Stimulated activated CD4-positive, alpha-beta T cell treated with anti-CD3 and anti-CD28 coated beads, Interleukin-12 subunit alpha, Interleukin-12 subunit beta, amount 100 ng/mL, for 48 hours (primary cell): Measurements from ENCODE around the gene RASGRP1.

Source experiments
- DNase-seq, 3 donors: peaks; one replicate each; pipeline ENCODE4 v3.0.0-alpha.2; 2020; ENCODE audit warnings: low read depth in 2 of 3, low spot score in 1 of 3

The RASGRP1 gene

DNA sequence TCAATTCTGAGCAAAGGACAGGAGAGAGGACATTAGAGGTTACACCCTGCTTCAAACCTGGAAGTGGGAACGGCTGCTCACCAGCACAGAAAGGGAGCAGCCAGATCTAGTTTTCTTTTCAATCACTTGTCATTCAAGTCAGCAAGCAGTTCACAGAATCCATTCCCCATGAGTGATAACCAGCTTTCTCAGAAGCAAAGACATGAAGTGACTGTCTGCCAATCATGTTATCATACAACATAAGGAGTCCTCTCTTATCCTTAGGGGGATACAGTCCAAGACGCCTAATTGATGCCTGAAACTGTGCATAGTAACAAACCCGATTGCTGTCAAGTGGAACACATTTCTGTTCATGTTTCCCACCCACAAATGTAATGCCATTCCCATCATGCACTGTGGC lies 56.0 kb downstream of the RASGRP1 start:
- DNase-seq: no peak

DNA sequence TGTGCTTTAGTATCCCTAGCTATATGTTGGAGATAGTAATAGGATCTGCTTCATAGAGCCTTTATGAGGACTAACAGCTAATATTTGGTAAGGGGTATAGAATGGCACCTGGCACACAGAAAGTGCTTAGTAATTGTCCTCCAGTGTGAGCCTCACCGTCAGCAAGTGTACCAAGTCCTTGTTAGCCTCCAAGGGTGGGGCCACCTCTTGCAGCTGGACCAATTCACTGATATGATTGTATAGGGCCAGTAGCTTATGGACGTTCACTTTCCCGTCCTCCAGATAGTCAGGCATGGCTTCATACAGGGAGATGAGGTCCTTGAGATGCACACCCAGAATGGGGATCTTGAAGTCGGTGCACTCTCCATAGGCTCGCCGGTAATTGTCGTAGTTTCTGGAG lies 57.0 kb downstream of the RASGRP1 start:
- no peak for DNase-seq

DNA sequence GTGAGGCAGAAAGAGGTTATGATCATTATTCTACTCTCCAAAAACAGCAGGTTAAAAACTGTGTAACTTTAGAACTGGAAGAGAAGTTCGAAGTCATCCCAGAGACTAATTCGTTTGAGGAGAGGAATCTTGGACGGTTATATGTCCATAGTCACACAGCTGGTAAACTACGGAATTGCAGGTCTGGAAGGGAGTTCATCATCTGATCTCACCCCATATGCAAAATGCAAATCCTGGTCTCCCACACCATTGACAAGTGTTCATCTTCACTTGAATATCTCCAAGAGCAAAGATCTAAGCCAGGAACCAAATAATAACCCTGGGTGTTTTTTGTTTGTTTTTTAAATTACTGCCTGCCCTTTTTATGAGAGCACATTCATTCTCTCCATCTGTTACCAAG lies 57.6 kb downstream of the RASGRP1 start:
- no peak for DNase-seq

DNA sequence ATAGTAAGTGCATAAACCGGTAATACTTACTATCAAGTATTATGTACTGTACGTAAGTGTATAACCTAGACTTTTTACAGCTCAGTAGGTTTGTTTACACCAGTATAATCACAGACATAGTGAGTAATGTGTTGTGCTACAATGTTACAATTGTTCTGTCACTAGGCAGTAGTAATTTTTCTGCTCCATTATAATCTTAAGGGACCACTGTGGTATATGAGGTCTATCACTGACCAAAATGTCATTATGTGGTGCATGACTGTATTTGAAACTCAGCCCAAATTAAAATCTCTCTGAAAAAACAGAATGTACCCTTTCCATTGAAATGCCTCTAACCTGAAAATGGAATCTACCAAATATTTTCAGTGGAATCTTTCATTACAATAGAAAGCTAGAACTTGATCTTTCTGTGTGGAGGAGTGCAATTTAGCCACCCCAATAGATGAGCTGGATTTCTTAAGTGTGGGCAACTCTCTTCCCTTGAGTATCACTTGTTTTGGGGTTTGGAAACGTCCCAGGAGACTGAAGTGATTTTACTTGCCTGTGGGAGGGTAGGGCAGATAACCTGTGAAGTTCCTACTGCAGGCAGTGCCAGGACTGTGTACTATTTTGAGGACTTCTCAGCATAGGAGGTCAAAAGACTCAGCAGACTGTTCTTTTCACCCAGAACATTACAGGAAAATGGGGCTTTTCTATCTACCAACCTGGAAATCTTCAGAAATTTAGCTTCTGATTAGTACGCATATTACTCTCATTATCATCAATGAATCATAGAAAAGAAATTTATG lies 59.7 kb downstream of the RASGRP1 start:
- no peak for DNase-seq

DNA sequence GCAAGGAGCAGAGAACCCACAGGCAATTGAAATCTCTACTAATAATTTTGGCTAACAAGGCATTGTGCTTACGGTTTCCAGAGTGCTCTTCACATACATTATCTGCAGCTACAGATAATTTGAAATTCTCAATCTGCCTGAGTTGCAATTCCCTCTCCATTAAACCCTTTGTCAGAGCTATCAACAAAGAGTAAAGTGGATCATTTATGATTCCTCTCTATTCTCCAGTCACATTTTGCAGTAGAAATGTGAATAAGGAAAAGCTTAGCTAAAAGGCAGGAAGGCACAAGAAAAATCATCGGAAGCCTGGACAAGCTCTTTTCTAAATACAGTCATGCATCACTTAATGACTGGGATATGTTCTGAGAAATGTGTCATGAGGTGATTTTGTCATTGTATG lies 61.1 kb downstream of the RASGRP1 start:
- DNase-seq: no peak

DNA sequence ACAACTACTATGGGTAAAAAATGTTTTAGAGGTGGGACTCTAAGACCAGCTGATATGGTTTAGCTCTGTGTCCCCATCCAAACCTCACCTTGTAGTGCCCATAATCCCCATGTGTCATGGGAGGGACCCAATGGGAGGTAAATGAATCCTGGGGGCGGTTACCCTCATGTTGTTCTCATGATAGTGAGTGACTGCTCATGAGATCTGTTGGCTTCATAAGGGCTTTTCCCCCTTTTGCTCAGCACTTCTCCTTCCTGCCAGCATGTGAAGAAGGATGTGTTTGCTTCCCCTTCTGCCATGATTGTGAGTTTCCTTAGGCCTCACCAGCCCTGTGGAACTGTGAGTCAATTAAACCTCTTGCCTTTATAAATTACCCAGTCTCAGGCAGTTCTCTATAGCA lies 65.0 kb downstream of the RASGRP1 start:
- no peak for DNase-seq

DNA sequence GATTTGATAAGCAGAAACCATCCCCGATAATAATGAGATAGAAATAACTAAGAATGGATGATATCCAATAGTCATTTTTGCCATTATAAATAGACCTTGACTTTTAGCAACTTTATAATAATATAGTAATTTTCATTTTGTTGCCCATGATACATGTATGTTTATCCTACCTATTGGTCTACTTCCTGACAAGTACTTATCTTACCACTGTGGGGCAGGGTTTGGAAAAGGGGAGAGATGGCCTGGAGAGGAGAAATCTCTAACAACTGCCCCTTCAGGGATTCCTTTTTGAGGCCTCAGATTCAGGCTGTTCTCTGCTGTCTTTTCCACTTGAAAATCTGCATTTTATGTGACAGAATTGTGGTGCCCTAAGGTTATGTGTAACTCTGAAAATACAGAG lies 68.5 kb downstream of the RASGRP1 start:
- DNase-seq: no peak

DNA sequence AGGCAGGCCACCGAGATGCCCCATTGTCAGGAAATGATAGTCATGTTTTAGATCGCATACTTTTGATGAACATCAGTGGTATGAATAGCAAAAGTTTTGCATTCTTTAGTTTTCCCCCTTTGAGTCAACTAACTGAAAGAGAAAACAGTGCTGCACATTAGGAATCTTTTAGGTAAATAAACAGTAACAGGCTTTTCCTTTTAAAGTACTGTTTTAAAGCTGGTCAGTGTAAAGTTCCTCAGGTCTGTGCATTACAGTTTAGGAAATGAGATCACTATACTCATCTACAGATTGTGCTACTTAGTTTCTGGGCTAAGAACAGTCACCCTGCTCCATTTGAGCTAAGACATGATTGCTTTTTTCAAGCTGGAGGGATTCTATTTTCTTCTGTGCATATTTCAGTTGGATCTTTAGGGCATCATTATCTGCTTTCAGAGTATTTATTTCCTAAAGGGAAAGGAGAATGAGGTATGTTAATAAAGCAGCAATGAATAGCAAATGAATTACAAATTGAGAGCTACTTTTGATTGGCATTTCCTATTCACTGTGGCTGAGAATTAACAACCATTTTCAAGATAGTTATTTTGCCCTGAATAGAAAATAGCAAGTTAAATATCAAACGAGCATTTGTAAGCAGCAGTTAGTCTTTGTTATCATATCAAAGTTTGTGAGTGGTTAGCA lies 74.2 kb downstream of the RASGRP1 start:
- DNase-seq: no peak

DNA sequence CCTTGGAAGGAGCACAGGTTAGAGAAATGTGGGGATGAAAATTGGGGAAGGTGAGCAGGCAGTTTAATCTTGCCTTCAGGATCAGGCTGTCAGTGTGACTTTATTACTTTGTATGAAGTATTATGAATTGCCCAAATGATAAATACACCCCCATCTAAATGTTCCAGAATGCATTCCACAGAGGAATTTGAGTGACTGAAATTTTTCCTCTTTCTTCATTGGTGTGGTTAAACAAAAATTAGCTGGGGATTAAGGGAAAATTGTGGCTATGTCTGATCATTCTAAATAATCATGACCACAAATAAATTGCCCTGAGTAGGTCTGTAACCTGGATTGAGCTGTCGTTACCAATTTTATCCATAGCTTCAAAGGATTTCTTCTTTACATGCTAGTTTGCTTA lies 77.2 kb downstream of the RASGRP1 start:
- DNase-seq: no peak

DNA sequence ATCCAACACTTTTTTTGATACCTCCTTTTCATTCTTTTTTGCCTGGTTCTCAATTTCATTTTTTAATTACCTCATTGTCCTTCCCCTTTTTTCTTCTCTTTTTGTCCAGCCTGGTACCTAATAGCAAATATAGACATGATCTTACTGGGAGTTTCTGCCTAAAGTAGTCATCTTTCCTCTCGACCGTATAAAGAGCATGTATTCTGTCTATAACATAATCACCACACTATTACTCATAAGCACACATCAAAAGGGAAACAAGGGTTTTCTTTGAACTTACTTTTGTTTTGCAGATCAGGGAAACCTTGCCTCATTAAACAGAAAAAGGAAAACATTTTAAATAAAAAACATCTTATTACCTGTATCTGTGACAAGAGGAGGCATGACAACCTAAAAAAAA lies 77.7 kb downstream of the RASGRP1 start:
- DNase-seq: no peak

DNA sequence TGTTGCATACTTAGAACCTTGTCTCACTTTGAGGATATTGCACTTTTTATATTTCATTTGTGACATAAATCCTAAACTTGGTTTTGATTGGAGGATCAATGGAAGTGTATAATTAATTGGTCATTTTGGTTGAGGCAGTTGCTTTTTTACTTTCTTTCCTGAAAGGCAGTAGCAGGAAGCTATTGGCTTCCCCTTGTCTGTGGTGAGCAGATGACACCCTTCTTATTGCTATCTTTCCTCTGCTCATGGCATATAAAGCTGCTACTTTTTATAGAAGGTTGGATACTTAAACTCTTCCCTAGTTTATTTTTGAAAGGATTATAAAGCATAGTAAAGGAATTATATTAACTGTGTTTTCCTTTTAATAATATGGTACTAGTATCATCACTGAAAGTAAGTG lies 82.0 kb downstream of the RASGRP1 start:
- no peak for DNase-seq

DNA sequence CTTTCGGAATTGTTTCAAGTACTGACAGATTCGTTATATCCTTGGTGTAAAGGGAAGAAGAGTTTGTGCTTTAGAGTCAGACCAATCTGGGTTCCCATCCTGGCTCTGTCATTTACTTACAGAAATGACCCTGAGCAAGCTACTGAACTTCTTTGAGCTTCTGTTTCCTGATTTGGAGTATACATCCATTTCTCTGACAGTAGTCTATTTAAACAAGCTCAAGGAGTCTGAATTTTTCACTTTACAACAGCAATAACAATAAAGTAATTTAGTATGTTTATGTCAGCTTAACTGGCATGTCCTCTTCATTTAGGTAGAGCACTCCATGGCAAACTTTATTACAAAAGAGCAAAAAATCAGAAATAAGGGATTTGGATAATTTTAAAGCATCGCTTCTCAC lies 82.9 kb downstream of the RASGRP1 start:
- DNase-seq: no peak

DNA sequence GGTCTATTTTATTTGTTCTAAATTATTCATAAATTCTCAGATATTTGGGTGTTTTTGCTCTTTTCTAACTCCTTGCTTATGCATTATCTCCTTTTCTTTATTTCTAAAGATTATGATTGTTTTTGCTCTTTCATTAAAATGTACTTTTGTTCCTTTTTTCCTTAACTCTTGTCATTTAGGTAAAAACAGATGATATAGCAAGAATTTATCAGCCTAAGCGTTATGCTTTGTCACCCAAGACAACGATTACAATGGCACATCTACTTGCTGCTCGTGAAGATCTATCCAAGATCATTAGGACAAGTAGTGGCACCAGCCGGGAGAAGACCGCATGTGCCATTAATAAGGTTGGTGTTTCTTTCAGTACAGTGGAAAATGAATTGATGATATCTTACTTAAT lies 83.5 kb downstream of the RASGRP1 start:
- DNase-seq: no peak

DNA sequence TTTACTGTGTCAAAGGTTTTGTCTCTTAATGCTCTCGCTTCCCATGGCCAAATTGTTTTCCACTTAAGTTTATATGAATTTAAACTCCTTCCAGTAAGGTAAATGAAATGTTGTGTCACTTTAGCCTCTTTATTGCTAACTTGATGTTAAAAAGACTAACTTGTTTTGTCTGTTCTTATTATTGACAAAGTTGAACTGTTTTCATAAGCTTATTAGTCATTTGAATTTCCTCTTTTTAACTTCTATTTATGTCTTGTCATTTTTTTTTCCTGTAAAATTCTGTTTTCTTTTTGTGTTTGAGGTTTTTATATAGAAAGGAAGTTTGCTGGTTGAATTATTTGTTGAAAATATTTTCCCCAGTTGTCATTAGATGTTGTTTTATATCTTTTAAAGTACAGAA lies 84.9 kb downstream of the RASGRP1 start:
- DNase-seq: no peak

DNA sequence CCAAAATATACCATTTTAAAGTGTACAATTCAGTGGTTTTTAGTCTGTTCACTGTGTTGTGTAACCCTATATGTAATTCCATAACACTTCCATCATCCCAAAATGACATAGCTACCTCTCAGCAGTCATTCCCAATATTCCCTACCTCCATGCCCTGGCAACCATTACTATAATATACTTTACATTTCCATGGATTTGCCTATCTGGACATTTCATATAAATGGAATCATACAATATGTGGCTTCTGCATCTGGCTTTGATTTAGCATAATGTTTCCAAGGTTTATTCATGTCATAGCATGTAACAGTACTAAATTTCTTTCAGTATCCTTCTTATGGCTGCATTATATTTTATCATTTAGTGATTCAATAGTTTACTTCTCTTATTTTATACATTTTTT lies 85.3 kb downstream of the RASGRP1 start:
- DNase-seq: no peak

DNA sequence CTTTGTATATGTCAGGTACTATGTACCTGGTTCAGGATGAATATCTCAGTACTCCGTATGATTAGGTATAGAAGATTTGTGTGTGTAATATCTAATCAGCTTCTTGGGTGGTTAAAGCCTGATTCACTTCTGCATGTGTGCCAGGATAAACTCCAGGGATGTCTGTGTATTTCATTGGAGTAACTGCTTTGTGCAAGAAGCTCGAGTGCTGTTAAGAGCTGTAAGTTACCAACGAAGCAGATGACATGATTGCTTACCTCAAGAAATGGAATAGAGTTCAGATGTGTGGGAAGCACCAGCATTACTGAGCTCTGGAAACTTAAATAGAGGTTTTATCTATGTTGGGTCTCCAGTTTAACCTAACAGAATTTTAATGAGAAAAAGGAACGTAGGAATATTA lies 87.0 kb downstream of the RASGRP1 start:
- no peak for DNase-seq

DNA sequence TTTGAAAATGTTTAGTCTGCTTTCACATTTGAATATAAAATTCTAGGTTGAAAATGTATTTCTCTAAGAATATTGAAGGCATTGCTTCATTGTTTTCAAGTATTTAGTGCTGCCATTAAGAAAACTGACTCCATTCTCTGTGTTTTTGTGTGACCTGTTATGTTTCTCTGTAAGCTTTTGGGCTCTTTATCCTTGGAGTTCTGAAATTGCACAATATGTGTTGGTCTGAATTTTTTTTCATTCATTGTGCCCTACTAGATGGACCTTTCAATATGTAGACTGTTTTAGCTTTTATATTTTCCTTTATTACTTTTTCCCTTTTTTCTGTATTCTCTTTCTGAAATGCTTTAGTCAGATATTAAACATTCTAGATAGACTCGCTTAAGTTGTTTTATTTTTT lies 88.5 kb downstream of the RASGRP1 start:
- no peak for DNase-seq

DNA sequence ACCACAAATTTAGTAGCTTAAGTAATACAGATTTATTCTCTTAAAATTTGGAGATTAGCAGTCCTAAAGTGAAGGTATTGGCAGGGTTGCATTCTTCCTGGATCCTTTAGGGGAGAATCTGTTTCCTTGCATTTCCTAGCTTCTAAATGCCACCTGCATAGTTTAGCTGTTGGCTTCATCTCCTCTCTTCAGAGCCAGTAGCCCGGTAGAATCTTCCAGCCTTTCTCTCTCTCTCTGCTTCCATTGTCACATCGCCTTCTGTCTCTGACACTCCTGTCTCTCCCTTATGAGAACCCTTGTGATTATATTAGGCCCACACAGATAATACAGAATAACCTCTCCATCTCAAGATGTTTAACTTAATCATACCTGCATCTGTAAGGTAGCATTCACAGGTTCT lies 89.3 kb downstream of the RASGRP1 start:
- DNase-seq: no peak

DNA sequence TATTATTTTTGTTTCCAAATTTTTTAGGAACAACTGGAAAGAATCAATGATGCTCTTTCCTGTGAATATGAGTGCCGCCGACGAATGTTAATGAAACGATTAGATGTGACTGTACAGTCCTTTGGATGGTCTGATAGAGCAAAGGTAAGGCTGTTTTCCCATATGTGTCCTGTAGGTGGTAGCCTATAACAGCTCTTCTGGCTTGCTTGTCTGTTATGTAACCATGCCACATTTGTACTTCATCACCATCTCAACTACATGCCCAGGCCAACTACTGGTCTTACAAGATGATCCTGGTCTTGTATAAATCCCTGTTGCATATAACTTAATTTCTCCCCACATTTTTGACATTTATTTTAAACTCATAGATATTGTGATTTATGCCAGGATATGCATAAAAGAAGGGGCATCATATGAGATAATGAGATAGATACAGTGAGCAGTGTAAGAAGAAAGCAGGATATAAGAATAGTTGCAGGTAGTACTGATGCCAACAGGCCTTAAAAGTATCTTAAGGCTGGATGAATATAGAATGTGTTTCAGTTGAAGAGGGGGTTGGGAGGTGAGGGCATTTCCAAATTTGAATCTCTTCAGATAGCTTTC lies 90.4 kb downstream of the RASGRP1 start:
- peak in 1 of 3 donors; percentile 35 for DNase-seq

DNA sequence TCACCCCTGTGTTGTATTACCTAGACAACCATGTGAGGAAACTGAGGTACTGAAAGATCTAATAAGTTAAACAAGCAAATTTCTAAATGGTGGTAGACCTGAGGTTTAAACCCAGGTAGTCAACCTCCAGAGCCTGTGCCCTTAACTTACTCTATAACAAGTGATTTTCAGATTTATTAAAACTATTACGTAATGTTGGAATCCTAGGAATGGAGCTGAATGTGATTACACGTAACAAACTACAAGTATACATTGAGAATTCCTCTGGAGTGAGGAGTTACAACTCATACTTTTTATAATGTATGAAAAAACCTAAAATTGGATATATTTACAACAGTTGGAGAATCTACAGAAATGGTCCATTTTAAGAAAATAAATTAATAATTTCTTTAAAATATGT lies 92.6 kb downstream of the RASGRP1 start:
- DNase-seq: no peak

DNA sequence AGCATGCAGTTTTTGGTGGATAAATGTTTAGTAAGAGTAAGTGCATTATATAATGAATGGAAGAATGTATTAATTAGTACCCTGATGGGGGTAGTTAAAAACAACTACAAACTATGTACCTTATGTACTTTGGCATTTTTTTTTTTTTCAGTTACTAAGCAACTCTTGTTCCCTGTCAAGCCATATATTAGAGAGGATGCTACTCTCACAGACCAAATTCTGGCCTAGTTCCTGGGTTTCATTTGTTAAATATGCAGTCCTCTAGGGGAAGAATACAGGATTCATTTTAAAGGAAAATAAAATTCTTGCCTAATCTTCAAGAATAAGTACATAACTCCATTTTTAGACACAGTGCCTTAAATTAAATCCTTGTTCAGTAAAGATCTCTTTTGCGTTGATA lies 93.8 kb downstream of the RASGRP1 start:
- no peak for DNase-seq

DNA sequence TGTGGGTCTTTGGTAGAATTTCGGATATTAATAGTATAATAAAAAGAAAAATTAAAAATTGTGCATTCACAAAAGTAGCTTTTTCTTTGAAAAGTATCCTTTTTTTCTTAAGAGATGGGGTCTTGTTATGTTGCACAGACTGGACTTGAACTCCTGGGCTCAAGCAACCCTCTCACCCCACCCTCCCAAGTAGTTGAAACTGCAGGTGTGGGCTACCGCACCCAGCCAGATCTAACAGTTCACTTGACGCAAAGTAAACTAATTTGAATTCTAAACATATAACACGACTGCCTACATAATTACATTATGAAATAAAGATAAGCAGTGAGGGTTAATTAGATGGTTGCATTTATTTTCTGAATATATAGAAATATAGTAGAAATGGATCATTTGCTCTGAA lies 99.9 kb downstream of the RASGRP1 start:
- DNase-seq: no peak

DNA sequence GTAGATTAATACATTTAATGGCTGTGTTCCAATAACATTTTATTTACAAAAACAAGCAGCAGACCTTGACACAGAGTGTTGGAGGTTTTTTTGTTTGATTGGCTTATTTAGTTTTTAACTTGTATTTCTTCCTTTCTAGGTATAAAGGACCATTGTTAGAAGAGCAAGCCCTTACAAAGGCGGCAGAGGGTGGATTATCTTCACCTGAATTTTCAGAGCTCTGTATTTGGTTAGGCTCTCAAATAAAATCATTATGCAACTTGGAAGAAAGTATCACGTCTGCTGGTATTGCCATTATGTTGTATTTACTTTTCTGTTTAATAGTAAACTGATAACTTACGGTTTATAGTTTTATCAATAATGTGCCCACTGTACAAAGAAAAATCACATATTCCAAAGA lies 100.7 kb downstream of the RASGRP1 start:
- DNase-seq: no peak
